ENCODE results near the gene FMO2.

DNA sequence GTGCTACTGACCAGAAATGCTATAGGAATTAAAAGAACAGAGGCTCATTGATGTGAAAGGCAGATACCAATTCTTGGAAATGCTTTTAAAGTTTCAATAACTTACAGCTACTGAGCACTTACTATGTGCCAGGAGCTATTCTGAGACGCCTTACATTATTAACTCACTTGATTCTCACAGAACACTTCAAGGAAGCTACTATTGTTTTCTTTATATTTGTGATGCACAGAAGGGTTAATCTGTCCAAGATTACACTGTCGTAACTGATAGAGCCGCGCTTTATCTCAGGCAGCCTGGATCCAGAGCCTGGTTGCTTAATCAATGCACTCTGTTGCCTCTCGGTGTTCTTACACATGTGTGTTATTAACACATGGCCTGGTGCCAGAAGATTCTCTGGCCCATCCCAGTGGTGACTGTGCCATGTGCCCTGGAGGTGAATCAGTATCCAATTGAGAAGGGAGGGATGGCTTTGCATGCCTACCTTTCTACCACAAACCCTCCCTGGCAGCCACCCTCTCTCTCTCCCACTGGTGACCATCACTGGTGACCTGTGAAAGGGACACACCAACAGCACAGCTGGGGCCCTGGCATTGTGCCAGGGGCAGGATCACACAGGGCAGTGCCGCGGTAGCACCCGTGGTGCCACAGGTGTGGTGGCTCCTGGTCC lies 72.0 kb downstream of the FMO2 start:
- TF ChIP-seq, protein P1, sequence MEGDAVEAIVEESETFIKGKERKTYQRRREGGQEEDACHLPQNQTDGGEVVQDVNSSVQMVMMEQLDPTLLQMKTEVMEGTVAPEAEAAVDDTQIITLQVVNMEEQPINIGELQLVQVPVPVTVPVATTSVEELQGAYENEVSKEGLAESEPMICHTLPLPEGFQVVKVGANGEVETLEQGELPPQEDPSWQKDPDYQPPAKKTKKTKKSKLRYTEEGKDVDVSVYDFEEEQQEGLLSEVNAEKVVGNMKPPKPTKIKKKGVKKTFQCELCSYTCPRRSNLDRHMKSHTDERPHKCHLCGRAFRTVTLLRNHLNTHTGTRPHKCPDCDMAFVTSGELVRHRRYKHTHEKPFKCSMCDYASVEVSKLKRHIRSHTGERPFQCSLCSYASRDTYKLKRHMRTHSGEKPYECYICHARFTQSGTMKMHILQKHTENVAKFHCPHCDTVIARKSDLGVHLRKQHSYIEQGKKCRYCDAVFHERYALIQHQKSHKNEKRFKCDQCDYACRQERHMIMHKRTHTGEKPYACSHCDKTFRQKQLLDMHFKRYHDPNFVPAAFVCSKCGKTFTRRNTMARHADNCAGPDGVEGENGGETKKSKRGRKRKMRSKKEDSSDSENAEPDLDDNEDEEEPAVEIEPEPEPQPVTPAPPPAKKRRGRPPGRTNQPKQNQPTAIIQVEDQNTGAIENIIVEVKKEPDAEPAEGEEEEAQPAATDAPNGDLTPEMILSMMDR (IDR thresholded peaks at IDR 0.05) = no peak
- TF ChIP-seq POLR2A (IDR thresholded peaks at IDR 0.05) = no peak
